Right lobe of liver (tissue), 6 donors: ENCODE measurements around the gene COX4I1. TPM values are rescaled to one million over a fixed set of nuclear protein-coding genes. Genes with fewer than 3 reads are reported as not detected.

Experiments
- ATAC-seq, 4 donors: fragments of 200-7000 bp; cut with Tn5 transposase; one replicate each; pipeline ENCODE4 v1.9.1; 2020; ENCODE audit warnings: mild to moderate bottlenecking in 4 of 4, moderate library complexity in 4 of 4
- DNase-seq, 3 donors: peaks; one replicate each; pipeline ENCODE4 v3.0.0-alpha.2; 2020
- H3K27ac ChIP-seq, 3 donors: fragments of 200-600 bp; one replicate each; pipeline ENCODE4 v1.8.0; 2022
- H3K27me3 ChIP-seq, 2 donors: fragments of 200-600 bp; one replicate each; pipeline ENCODE4 v1.8.0; 2022
- H3K36me3 ChIP-seq, 4 donors: fragments of 200-600 bp; sonication (generic) in 1 of 4; one replicate each; pipeline versions ENCODE4 v1.5.1 to v1.8.0; 2017 to 2022; ENCODE audit warnings: control low read depth in 1 of 4
- H3K4me1 ChIP-seq, 4 donors: fragments of 200-600 bp; sonication (generic) in 1 of 4; one replicate each; pipeline versions ENCODE4 v1.5.1 to v1.8.0; 2017 to 2022; ENCODE audit warnings: control low read depth in 1 of 4
- H3K4me3 ChIP-seq, 3 donors: fragments of 200-600 bp; one replicate each; pipeline ENCODE4 v1.8.0; 2022
- H3K9me3 ChIP-seq, 4 donors: fragments of 200-600 bp; sonication (generic) in 1 of 4; one replicate each; pipeline versions ENCODE4 v1.5.1 to v1.8.0; 2017 to 2022; ENCODE audit warnings: control low read depth in 1 of 4
- POLR2A ChIP-seq: fragments of 450-650 bp; IDR thresholded peaks from one replicate; pipeline ENCODE4 v1.6.1; 2017; ENCODE audit warnings: antibody characterized with exemption, mild to moderate bottlenecking
- WGBS: methylation state at CpG from one replicate; pipeline ENCODE4 v1.1.6; 2018; ENCODE audit warnings: low coverage, low lambda C conversion rate; ENCODE audit not compliant: insufficient coverage; ENCODE audit errors: missing lambda C conversion rate; 5-methylcytosine and 5-hydroxymethylcytosine counted together
- intact Hi-C, 2 donors: fragments of 100-400 bp; cut with DNase I; formaldehyde crosslinking; loops; one replicate each; pipeline versions ENCODE4 v1.11.2 to v1.14.1; 2022
- total RNA-seq, 6 experiments: library from RNA; depleted of rRNA in 2 of 6; stranded (reverse); fragments of >200 nt in 2 of 6; fragmentation: NEBNext Ultra II Directional in 3 of 6; extraction: Animal tissue kit (Norgen Biotek cat#: 25700) in 3 of 6; gene quantifications; one replicate each; pipeline versions ENCODE4 v1.1.0 to v1.2.4, GENCODE V29; 2016 to 2023
- TF ChIP-seq, protein P1 (sequence below), 4 donors: fragments of 200-600 bp in 3 of 4; fragments of 450-650 bp in 1 of 4; IDR thresholded peaks; one replicate each; pipeline versions ENCODE4 v1.5.1 to v1.8.0; 2016 to 2022; ENCODE audit warnings: antibody characterized with exemption in 4 of 4, mild to moderate bottlenecking in 2 of 4
- donor health status: DM: no; HTN: yes; CAD: no.
- donor health status: DM: no; HTN: no; CAD: no.
- donor health status: DM: no; HTN: no; CAD: no.
- donor health status: DM: no; HTN: yes; CAD: no.
- donor health status: DM: no; HTN: yes; CAD: no.

The COX4I1 gene
- total RNA-seq, 6 experiments from 2014 or later = 247 to 417 (median 303) TPM

DNA sequence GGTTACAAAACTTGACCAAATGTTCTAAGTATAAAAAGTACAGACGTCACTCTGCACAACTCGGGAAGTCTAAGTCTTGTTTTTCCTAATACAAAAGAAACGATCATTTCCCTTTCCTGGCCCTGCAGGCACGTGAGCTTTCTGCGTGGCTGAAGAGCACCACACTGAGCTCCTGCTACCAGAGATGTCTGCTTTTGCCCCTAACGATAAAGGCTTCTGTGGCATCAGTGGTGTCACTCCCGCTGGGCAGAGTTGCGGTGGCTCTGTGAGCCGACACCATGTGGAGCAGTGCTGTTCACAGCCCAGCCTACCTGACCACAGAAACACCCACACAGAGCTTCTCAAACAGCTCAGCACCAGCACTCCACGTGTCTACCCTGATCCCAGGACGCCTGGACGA is 20.6 kb upstream of the COX4I1 start:
- Histone ChIP-seq H3K36me3 (peaks cover 0 to 28% (median 12%) of the 10 kb centered on the region in 4 donors), H3K4me3 (no peak overlapping the region), H3K9me3 (no peaks in the 10 kb centered on the region), H3K27ac (no peak overlapping the region), H3K4me1 (peaks cover 0 to 16% (median 3%) of the 10 kb centered on the region in 4 donors), H3K27me3 (no peaks in the 10 kb centered on the region)
- ATAC-seq = peak in 2 of 4 donors; percentile 19 to 25
- no peak for TF ChIP-seq POLR2A
- TF ChIP-seq, protein P1, sequence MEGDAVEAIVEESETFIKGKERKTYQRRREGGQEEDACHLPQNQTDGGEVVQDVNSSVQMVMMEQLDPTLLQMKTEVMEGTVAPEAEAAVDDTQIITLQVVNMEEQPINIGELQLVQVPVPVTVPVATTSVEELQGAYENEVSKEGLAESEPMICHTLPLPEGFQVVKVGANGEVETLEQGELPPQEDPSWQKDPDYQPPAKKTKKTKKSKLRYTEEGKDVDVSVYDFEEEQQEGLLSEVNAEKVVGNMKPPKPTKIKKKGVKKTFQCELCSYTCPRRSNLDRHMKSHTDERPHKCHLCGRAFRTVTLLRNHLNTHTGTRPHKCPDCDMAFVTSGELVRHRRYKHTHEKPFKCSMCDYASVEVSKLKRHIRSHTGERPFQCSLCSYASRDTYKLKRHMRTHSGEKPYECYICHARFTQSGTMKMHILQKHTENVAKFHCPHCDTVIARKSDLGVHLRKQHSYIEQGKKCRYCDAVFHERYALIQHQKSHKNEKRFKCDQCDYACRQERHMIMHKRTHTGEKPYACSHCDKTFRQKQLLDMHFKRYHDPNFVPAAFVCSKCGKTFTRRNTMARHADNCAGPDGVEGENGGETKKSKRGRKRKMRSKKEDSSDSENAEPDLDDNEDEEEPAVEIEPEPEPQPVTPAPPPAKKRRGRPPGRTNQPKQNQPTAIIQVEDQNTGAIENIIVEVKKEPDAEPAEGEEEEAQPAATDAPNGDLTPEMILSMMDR (IDR thresholded peaks at IDR 0.05) = no peak
- intact Hi-C loops = no loop called here
- 82% methylated on average over 9 of the region's 12 CpGs for WGBS
- no peak for DNase-seq

DNA sequence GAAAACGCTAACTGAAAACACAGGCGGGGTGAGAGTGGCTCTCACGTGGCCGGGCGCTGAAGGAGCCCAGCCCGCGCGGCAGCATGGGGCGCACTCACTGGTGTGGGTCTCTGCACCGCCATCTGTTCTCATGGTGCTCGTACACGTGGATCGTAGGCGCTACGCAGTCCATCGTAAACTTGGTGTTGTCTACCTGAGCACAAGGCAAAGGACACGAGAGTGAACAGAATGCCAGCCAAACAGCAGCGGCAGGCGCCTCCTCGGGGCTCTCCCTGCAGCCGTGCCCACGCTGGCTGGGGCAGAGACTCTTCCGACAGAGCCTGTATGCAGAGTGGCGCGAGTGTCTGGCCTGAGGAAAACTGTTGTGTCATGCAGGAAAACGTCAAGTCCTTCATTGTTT is 19.2 kb upstream of the COX4I1 start:
- Histone ChIP-seq H3K27me3 (no peaks in the 10 kb centered on the region), H3K4me3 (no peak overlapping the region), H3K9me3 (no peaks in the 10 kb centered on the region), H3K4me1 (peaks cover 0 to 16% (median 3%) of the 10 kb centered on the region in 4 donors), H3K27ac (no peak overlapping the region), H3K36me3 (peaks cover 0 to 28% (median 12%) of the 10 kb centered on the region in 4 donors)
- intact Hi-C loops = no loop called here
- ATAC-seq (no peak), DNase-seq (no peak)
- 91% methylated on average over 9 of the region's 26 CpGs for WGBS
- TF ChIP-seq, protein P1 (IDR thresholded peaks at IDR 0.05) = no peak
- TF ChIP-seq POLR2A = no peak

DNA sequence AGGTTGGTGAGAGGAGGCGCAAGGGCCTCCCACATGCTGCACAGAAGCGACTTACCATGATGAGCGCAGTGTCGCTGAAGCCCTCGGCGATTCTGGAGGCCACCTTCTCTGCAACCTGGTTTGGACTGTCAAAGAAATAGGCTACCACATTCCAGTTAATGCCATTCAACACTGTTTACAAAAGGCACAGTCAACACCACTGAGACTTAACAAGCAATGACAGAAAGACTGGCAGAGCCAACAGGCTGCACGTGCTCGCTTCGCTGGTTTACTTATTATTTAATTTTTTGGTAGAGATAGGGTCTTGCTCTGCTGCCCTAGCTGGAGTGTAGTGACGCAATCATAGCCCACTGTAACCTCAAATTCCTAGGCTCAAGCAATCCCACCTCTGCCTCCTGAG is 18.3 kb upstream of the COX4I1 start:
- intact Hi-C loops = no loop called here
- peaks cover 0 to 16% (median 3%) of the 10 kb centered on the region in 4 donors for H3K4me1 ChIP-seq
- TF ChIP-seq, protein P1 (IDR thresholded peaks at IDR 0.05) = no peak
- TF ChIP-seq POLR2A = no peak
- no peaks in the 10 kb centered on the region for H3K9me3 ChIP-seq
- H3K36me3 ChIP-seq = peaks cover 0 to 28% (median 13%) of the 10 kb centered on the region in 4 donors
- no peak overlapping the region for H3K27ac ChIP-seq
- 0% methylated on average over 1 of the region's 10 CpGs for WGBS
- H3K27me3 ChIP-seq = no peaks in the 10 kb centered on the region
- H3K4me3 ChIP-seq = no peak overlapping the region
- DNase-seq (no peak), ATAC-seq (no peak)

DNA sequence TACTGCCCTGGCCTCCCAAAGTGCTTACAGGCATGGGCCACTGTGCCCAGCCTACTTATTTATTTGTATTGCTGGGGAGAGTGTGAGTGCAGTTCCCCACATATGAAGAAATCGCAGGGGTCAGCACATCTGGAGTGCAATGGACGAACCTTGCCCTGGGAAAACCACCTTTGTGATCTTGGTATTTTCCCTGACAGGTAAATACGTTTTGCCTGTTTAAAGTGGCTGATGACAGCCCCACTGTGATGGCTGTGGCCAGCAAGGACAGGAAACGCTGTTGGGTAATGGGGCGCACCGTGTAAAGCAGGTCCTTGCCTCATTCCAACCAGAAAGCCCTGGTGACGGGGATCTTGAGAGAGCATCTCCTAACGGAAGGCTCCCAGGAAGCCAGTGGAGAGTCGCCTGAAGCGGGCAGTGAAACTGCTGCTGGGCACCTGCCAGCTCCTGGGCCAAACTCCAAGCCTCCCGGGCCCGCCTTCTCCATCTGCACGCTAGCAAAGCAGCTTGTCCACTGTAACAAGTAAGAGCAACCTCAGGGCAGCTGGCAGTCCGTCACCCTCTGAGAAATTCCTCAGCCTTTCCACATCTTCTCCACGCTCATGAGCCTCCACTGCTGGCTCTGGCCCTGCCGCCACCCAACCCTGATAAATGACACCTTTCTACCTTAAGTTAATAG is 17.7 kb upstream of the COX4I1 start:
- H3K27ac ChIP-seq = peak overlapping the region in 1 of 3 donors; percentile 38

More for the DNA sequence above, 17.7 kb upstream of the COX4I1 start:
- DNase-seq (peak; percentile 74 to 83 (median 82)), ATAC-seq (peak; percentile 86 to 89 (median 88))
- no peaks in the 10 kb centered on the region for H3K27me3 ChIP-seq
- WGBS = 46% methylated on average over 9 of the region's 16 CpGs
- H3K36me3 ChIP-seq = peaks cover 0 to 28% (median 13%) of the 10 kb centered on the region in 4 donors
- TF ChIP-seq, protein P1 (IDR thresholded peaks at IDR 0.05) = no peak
- no peak for TF ChIP-seq POLR2A
- H3K9me3 ChIP-seq = no peaks in the 10 kb centered on the region
- intact Hi-C loops = no loop called here
- no peak overlapping the region for H3K4me3 ChIP-seq
- H3K4me1 ChIP-seq = peaks cover 0 to 16% (median 3%) of the 10 kb centered on the region in 4 donors
